ENCODE data around the gene MARK4. TPM values are rescaled to one million over a fixed set of nuclear protein-coding genes. Genes with fewer than 3 reads are reported as not detected.

MARK4 gene
- total and polyA plus RNA-seq, 4 donors: 3.5 to 11.1 (median 6.1) TPM

DNA sequence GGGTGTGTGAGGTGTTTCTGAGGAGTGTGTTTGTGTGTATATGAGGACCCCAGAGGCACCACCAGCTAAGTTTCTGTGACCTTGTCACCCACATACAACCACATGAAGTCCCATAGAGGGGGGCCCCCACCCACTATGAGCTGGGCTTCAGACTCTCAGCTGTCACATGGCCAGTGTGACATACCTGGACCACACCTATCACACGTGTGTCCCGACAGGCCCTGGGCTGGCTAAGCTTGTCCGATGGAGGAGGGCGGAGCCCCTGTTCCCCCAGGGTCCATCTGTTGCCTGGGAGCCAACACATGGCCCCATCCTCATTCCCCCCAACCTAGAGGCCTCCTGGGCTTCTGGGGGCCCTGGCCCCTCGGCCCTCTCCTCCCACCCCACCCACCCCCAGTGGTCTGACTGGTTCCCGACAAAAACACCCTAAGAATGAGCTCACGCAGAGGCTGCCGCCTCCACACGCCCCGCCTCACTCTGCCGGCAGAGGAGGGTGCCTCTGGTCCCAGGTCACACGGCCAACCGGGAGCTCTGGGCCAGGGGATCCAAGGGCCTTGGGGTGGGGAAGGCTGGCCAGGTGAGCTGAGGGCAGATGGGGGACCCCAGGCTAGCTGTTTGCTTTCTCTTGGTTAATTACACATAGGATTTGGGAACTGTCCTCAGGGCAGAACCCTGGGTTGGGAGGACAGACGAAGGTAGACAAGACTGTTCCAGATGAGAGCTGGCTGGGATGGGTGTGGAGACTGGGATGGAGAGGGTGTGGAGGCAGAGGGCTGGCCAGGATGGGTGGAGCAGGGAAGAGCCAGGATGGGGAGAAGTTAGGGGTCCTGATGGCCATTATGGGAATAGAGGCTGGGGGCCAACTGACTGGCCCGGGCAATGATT is 93.8 kb downstream of the MARK4 start:
- H3K4me1 ChIP-seq (ENCODE audit: control insufficient read depth in 4 of 4, insufficient read depth in 4 of 4, low read length in 3 of 4): peaks cover 2 to 7% (median 5%) of the 10 kb centered on the region in 4 donors
- DNase-seq (ENCODE audit: low spot score): no peak
- no peak overlapping the region for H3K9ac ChIP-seq (ENCODE audit: low read depth in 1 of 2, low read length in 2 of 2)
- H3K4me3 ChIP-seq (ENCODE audit: low read depth in 1 of 3, low read length in 3 of 3): no peak overlapping the region
- H3K36me3 ChIP-seq (ENCODE audit: control insufficient read depth in 4 of 4, insufficient read depth in 3 of 4, low read depth in 1 of 4, low read length in 3 of 4): no peaks in the 10 kb centered on the region
- TF ChIP-seq SP1 (IDR thresholded peaks at IDR 0.05): no peak
- no peak for TF ChIP-seq FOXA1 (IDR thresholded peaks at IDR 0.05)
- no peak for TF ChIP-seq NR2F2 (IDR thresholded peaks at IDR 0.05)
- TF ChIP-seq GABPA (IDR thresholded peaks at IDR 0.05 in 1 of 2, conservative IDR thresholded peaks at IDR 0.05 in 1 of 2): no peak
- TF ChIP-seq, protein P1, sequence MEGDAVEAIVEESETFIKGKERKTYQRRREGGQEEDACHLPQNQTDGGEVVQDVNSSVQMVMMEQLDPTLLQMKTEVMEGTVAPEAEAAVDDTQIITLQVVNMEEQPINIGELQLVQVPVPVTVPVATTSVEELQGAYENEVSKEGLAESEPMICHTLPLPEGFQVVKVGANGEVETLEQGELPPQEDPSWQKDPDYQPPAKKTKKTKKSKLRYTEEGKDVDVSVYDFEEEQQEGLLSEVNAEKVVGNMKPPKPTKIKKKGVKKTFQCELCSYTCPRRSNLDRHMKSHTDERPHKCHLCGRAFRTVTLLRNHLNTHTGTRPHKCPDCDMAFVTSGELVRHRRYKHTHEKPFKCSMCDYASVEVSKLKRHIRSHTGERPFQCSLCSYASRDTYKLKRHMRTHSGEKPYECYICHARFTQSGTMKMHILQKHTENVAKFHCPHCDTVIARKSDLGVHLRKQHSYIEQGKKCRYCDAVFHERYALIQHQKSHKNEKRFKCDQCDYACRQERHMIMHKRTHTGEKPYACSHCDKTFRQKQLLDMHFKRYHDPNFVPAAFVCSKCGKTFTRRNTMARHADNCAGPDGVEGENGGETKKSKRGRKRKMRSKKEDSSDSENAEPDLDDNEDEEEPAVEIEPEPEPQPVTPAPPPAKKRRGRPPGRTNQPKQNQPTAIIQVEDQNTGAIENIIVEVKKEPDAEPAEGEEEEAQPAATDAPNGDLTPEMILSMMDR (IDR thresholded peaks at IDR 0.05; ENCODE audit: low read depth, low read length, missing input control): no peak
- TF ChIP-seq RXRA (IDR thresholded peaks at IDR 0.05): no peak
- no peak for TF ChIP-seq HNF4A (conservative IDR thresholded peaks at IDR 0.05)
- TF ChIP-seq EGR1 (IDR thresholded peaks at IDR 0.05; ENCODE audit: low read depth in 2 of 2): no peak
- no peaks in the 10 kb centered on the region for H3K9me3 ChIP-seq (ENCODE audit: control insufficient read depth in 4 of 4, low read length in 3 of 4)
- WGBS: 59% methylated on average over 15 of the region's 15 CpGs
- no peak overlapping the region for H3K27ac ChIP-seq (ENCODE audit: low read depth in 1 of 2, low read length in 2 of 2)
- no peaks in the 10 kb centered on the region for H3K27me3 ChIP-seq (ENCODE audit: control insufficient read depth in 4 of 4, insufficient read depth in 4 of 4, low read length in 3 of 4)

DNA sequence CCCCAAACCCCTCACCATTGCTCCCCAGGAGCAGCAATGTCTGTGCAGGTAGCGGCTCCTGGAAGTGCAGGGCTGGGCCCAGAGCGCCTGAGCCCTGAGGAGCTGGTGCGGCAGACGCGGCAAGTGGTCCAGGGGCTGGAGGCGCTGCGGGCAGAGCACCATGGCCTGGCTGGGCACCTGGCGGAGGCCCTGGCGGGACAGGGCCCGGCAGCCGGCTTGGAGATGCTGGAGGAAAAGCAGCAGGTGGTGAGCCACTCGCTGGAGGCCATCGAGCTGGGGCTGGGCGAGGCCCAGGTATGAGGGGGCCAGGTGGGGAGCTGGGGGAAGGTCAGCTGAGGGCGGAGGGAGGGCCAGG is 94.4 kb downstream of the MARK4 start:
- no peak for DNase-seq (ENCODE audit: low spot score)
- Histone ChIP-seq H3K4me3 (ENCODE audit: low read depth in 1 of 3, low read length in 3 of 3) (no peak overlapping the region), H3K4me1 (ENCODE audit: control insufficient read depth in 4 of 4, insufficient read depth in 4 of 4, low read length in 3 of 4) (peaks cover 1 to 5% (median 2%) of the 10 kb centered on the region in 4 donors), H3K27me3 (ENCODE audit: control insufficient read depth in 4 of 4, insufficient read depth in 4 of 4, low read length in 3 of 4) (no peaks in the 10 kb centered on the region), H3K27ac (ENCODE audit: low read depth in 1 of 2, low read length in 2 of 2) (no peak overlapping the region), H3K9me3 (ENCODE audit: control insufficient read depth in 4 of 4, low read length in 3 of 4) (no peaks in the 10 kb centered on the region), H3K9ac (ENCODE audit: low read depth in 1 of 2, low read length in 2 of 2) (no peak overlapping the region), H3K36me3 (ENCODE audit: control insufficient read depth in 4 of 4, insufficient read depth in 3 of 4, low read depth in 1 of 4, low read length in 3 of 4) (no peaks in the 10 kb centered on the region)
- TF ChIP-seq SP1 (IDR thresholded peaks at IDR 0.05): no peak
- 85% methylated on average over 15 of the region's 15 CpGs for WGBS

GRCh38 chr19:45346449-45346848 is 95.4 kb downstream of the MARK4 start:
- peaks cover 0 to 5% (median 1%) of the 10 kb centered on the region in 4 donors for H3K36me3 ChIP-seq (ENCODE audit: control insufficient read depth in 4 of 4, insufficient read depth in 3 of 4, low read depth in 1 of 4, low read length in 3 of 4)
- no peak for DNase-seq (ENCODE audit: low spot score)
- no peak overlapping the region for H3K9ac ChIP-seq (ENCODE audit: low read depth in 1 of 2, low read length in 2 of 2)
- no peak overlapping the region for H3K27ac ChIP-seq (ENCODE audit: low read depth in 1 of 2, low read length in 2 of 2)
- no peaks in the 10 kb centered on the region for H3K9me3 ChIP-seq (ENCODE audit: control insufficient read depth in 4 of 4, low read length in 3 of 4)
- H3K27me3 ChIP-seq (ENCODE audit: control insufficient read depth in 4 of 4, insufficient read depth in 4 of 4, low read length in 3 of 4): no peaks in the 10 kb centered on the region
- H3K4me3 ChIP-seq (ENCODE audit: low read depth in 1 of 3, low read length in 3 of 3): no peak overlapping the region
- H3K4me1 ChIP-seq (ENCODE audit: control insufficient read depth in 4 of 4, insufficient read depth in 4 of 4, low read length in 3 of 4): no peaks in the 10 kb centered on the region
- WGBS: 40% methylated on average over 27 of the region's 27 CpGs
- no peak for TF ChIP-seq SP1 (IDR thresholded peaks at IDR 0.05)
- no peak for TF ChIP-seq YY1 (IDR thresholded peaks at IDR 0.05)
- TF ChIP-seq FOXA2 (IDR thresholded peaks at IDR 0.05): no peak
- TF ChIP-seq HNF4G (IDR thresholded peaks at IDR 0.05): no peak
- TF ChIP-seq, protein P1 (IDR thresholded peaks at IDR 0.05; ENCODE audit: low read depth, low read length, missing input control): no peak
- TF ChIP-seq EGR1 (IDR thresholded peaks at IDR 0.05; ENCODE audit: low read depth in 2 of 2): no peak
- TF ChIP-seq, protein P2, sequence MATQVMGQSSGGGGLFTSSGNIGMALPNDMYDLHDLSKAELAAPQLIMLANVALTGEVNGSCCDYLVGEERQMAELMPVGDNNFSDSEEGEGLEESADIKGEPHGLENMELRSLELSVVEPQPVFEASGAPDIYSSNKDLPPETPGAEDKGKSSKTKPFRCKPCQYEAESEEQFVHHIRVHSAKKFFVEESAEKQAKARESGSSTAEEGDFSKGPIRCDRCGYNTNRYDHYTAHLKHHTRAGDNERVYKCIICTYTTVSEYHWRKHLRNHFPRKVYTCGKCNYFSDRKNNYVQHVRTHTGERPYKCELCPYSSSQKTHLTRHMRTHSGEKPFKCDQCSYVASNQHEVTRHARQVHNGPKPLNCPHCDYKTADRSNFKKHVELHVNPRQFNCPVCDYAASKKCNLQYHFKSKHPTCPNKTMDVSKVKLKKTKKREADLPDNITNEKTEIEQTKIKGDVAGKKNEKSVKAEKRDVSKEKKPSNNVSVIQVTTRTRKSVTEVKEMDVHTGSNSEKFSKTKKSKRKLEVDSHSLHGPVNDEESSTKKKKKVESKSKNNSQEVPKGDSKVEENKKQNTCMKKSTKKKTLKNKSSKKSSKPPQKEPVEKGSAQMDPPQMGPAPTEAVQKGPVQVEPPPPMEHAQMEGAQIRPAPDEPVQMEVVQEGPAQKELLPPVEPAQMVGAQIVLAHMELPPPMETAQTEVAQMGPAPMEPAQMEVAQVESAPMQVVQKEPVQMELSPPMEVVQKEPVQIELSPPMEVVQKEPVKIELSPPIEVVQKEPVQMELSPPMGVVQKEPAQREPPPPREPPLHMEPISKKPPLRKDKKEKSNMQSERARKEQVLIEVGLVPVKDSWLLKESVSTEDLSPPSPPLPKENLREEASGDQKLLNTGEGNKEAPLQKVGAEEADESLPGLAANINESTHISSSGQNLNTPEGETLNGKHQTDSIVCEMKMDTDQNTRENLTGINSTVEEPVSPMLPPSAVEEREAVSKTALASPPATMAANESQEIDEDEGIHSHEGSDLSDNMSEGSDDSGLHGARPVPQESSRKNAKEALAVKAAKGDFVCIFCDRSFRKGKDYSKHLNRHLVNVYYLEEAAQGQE (IDR thresholded peaks at IDR 0.05): no peak
- no peak for TF ChIP-seq GABPA (IDR thresholded peaks at IDR 0.05 in 1 of 2, conservative IDR thresholded peaks at IDR 0.05 in 1 of 2)
- TF ChIP-seq NR2F2 (IDR thresholded peaks at IDR 0.05): no peak
- no peak for TF ChIP-seq ZBTB33 (IDR thresholded peaks at IDR 0.05)
- no peak for TF ChIP-seq MAX (IDR thresholded peaks at IDR 0.05)
- TF ChIP-seq TAF1 (conservative IDR thresholded peaks at IDR 0.05): no peak
- no peak for TF ChIP-seq RXRA (IDR thresholded peaks at IDR 0.05)
- TF ChIP-seq JUND (IDR thresholded peaks at IDR 0.05): no peak
- no peak for TF ChIP-seq HNF4A (conservative IDR thresholded peaks at IDR 0.05)
- TF ChIP-seq FOXA1 (IDR thresholded peaks at IDR 0.05): no peak
- no peak for TF ChIP-seq RAD21 (IDR thresholded peaks at IDR 0.05)

All from liver (tissue), 9 donors.